HepG2 (cell line): ENCODE data around the gene PMM2. TPM values are rescaled to one million over a fixed set of nuclear protein-coding genes. Genes with fewer than 3 reads are reported as not detected.

Experiments
- CBX2 ChIP-seq, 2 experiments: fragments of 200-600 bp in 1 of 2; sonication (generic); formaldehyde crosslinking in 1 of 2; IDR thresholded peaks; 2 replicates each; pipeline versions ENCODE4 v1.7.0 to v1.8.1; 2018 to 2022; ENCODE audit warnings: low read depth in 2 of 2, low read length in 1 of 2, mild to moderate bottlenecking in 1 of 2, missing genetic modification reagents in 1 of 2
- CCAR2 ChIP-seq: fragments of 200-400 bp; formaldehyde crosslinking; optimal IDR thresholded peaks from 2 replicates; pipeline ENCODE3; 2018; ENCODE audit warnings: low read depth, mild to moderate bottlenecking, low read length, moderate library complexity
- KAT7 ChIP-seq: IDR thresholded peaks from 2 replicates; pipeline ENCODE4 v1.6.1; 2018; ENCODE audit warnings: borderline replicate concordance, missing compliant biosample characterization
- KDM2A ChIP-seq: sonication (generic); formaldehyde crosslinking; IDR thresholded peaks from 2 replicates; pipeline ENCODE4 v1.4.0; 2020; ENCODE audit warnings: low read depth, missing genetic modification reagents, borderline replicate concordance
- KMT2A ChIP-seq: sonication (generic); formaldehyde crosslinking; IDR thresholded peaks from 2 replicates; pipeline ENCODE4 v1.4.0; 2020; ENCODE audit warnings: missing genetic modification reagents
- NFIB ChIP-seq: sonication (generic); formaldehyde crosslinking; IDR thresholded peaks from 2 replicates; pipeline ENCODE4 v1.9.0; 2021; ENCODE audit warnings: missing genetic modification reagents, mild to moderate bottlenecking, borderline replicate concordance
- PCBP1 ChIP-seq: fragments of 200-400 bp; formaldehyde crosslinking; IDR thresholded peaks from 2 replicates; pipeline ENCODE4 v1.6.1; 2017; ENCODE audit warnings: mild to moderate bottlenecking, low read depth, low read length, borderline replicate concordance
- TCF7 ChIP-seq: sonication (generic); IDR thresholded peaks from 2 replicates; pipeline ENCODE4 v1.6.1; 2016; ENCODE audit warnings: antibody characterized with exemption, low read depth
- THAP8 ChIP-seq: sonication (generic); formaldehyde crosslinking; IDR thresholded peaks from 2 replicates; pipeline ENCODE4 v1.5.1; 2020; ENCODE audit warnings: missing genetic modification reagents, mild to moderate bottlenecking, borderline replicate concordance
- ZFP62 ChIP-seq: sonication (generic); formaldehyde crosslinking; IDR thresholded peaks from 2 replicates; pipeline ENCODE4 v1.4.0; 2020; ENCODE audit warnings: missing genetic modification reagents
- ZHX2 ChIP-seq, 2 experiments: sonication (generic) in 1 of 2; formaldehyde crosslinking in 1 of 2; IDR thresholded peaks; 2 replicates each; pipeline versions ENCODE4 v1.6.1 to v1.9.0; 2014 to 2022; ENCODE audit warnings: antibody characterized with exemption in 1 of 2, borderline replicate concordance in 1 of 2, inconsistent platforms in 1 of 2, low read depth in 1 of 2, missing genetic modification reagents in 1 of 2
- ZNF101 ChIP-seq: sonication (generic); formaldehyde crosslinking; IDR thresholded peaks from 2 replicates; pipeline ENCODE4 v1.4.0; 2020; ENCODE audit warnings: mild to moderate bottlenecking, low read depth, missing genetic modification reagents, borderline replicate concordance
- ZNF543 ChIP-seq: sonication (generic); formaldehyde crosslinking; IDR thresholded peaks from 2 replicates; pipeline ENCODE4 v1.4.0; 2020; ENCODE audit warnings: mild to moderate bottlenecking, missing genetic modification reagents
- ZNF616 ChIP-seq: sonication (generic); formaldehyde crosslinking; IDR thresholded peaks from 2 replicates; pipeline ENCODE4 v1.5.0; 2020; ENCODE audit warnings: low read depth, mild to moderate bottlenecking, missing genetic modification reagents
- ZNF770 ChIP-seq: sonication (generic); formaldehyde crosslinking; IDR thresholded peaks from 2 replicates; pipeline ENCODE4 v1.5.0; 2020; ENCODE audit warnings: mild to moderate bottlenecking, missing genetic modification reagents
- ZNF878 ChIP-seq: sonication (generic); formaldehyde crosslinking; IDR thresholded peaks from 2 replicates; pipeline ENCODE4 v1.8.1; 2023; ENCODE audit warnings: mild to moderate bottlenecking, missing genetic modification reagents, moderate library complexity
- polyA plus RNA-seq, 8 experiments: library from polyadenylated mRNA; depleted of rRNA in 3 of 8; stranded (reverse) in 7 of 8; unstranded in 1 of 8; fragments of >200 nt; fragmentation: Illumina TruSeq in 4 of 8; extraction: Trizol in 4 of 8; gene quantifications; 2 replicates each; pipeline versions ENCODE4 v1.2.1 to v1.2.3, GENCODE V29; 2011 to 2016; ENCODE audit warnings: low read depth in 4 of 8, missing spikeins in 1 of 8, mixed read lengths in 1 of 8; ENCODE audit not compliant: insufficient read depth in 1 of 8
- total RNA-seq, 5 experiments: library from RNA; depleted of rRNA; stranded (reverse); fragments of >200 nt; fragmentation: Illumina TruSeq; extraction: Trizol; gene quantifications; 2 replicates each; pipeline ENCODE4 v1.2.3, GENCODE V29; 2016; ENCODE audit warnings: low read depth in 1 of 5
- TF ChIP-seq, protein P1 (sequence below): sonication (generic); formaldehyde crosslinking; IDR thresholded peaks from 2 replicates; pipeline ENCODE4 v1.4.0; 2020; ENCODE audit warnings: low read depth, mild to moderate bottlenecking, missing genetic modification reagents
- TF ChIP-seq, protein P2 (sequence below): sonication (generic); formaldehyde crosslinking; IDR thresholded peaks from 2 replicates; pipeline ENCODE4 v1.8.1; 2023; ENCODE audit warnings: missing genetic modification reagents, mild to moderate bottlenecking, borderline replicate concordance

The PMM2 gene
- total and polyA plus RNA-seq, 2 of the 13 experiments (the other 11 are each of a cell fraction or from before 2014, with no cell fraction given), result 52.2 to 93.7 TPM

- TF ChIP-seq ZNF770 (CRISPR knock-in tag) (peak; percentile 70), ZFP62 (CRISPR knock-in tag) (no peak), ZNF101 (CRISPR knock-in tag) (no peak), THAP8 (CRISPR knock-in tag) (no peak), CCAR2 (no peak), ZHX2 (IDR thresholded peaks at IDR 0.05; ENCODE audit: low read depth) (no peak), ZHX2 (CRISPR knock-in tag; IDR thresholded peaks at IDR 0.05; ENCODE audit: borderline replicate concordance) (no peak), ZNF616 (CRISPR knock-in tag) (no peak), KDM2A (no peak), NFIB (CRISPR knock-in tag) (no peak), TCF7 (no peak), CBX2 (IDR thresholded peaks at IDR 0.05; ENCODE audit: low read depth, low read length) (no peak), CBX2 (CRISPR knock-in tag; IDR thresholded peaks at IDR 0.05; ENCODE audit: low read depth) (0 out of 2 replicates have a peak, but pooled peaks have one; percentile 13), KMT2A (CRISPR knock-in tag) (0 out of 2 replicates have a peak, but pooled peaks have one; percentile 29), PCBP1 (no peak), ZNF878 (no peak), KAT7 (no peak), ZNF543 (CRISPR knock-in tag) (no peak)
- TF ChIP-seq, protein P1, sequence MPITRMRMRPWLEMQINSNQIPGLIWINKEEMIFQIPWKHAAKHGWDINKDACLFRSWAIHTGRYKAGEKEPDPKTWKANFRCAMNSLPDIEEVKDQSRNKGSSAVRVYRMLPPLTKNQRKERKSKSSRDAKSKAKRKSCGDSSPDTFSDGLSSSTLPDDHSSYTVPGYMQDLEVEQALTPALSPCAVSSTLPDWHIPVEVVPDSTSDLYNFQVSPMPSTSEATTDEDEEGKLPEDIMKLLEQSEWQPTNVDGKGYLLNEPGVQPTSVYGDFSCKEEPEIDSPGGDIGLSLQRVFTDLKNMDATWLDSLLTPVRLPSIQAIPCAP (CRISPR knock-in tag), result no peak
- TF ChIP-seq, protein P2, sequence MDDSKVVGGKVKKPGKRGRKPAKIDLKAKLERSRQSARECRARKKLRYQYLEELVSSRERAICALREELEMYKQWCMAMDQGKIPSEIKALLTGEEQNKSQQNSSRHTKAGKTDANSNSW (CRISPR knock-in tag), result no peak
Measured at GRCh38 chr16:8880839-8881510, 83.3 kb downstream of the PMM2 start (continued).
